Tongue (tissue), 2 donors: ENCODE measurements around the gene CNGA3. TPM values are rescaled to one million over a fixed set of nuclear protein-coding genes. Genes with fewer than 3 reads are reported as not detected.
A peak's percentile ranks its signal among the peaks of the same experiment; 100 is the strongest.

Experiments used
- DNase-seq: peaks from one replicate; pipeline ENCODE4 v3.0.0-alpha.2; 2015
- total RNA-seq: library from RNA; depleted of rRNA; stranded (reverse); fragments of >200 nt; gene quantifications from one replicate; pipeline ENCODE4 v1.2.3, GENCODE V29; 2014

The CNGA3 gene
- total RNA-seq, 1 donor from 2014 or later: 0.51 TPM

DNA sequence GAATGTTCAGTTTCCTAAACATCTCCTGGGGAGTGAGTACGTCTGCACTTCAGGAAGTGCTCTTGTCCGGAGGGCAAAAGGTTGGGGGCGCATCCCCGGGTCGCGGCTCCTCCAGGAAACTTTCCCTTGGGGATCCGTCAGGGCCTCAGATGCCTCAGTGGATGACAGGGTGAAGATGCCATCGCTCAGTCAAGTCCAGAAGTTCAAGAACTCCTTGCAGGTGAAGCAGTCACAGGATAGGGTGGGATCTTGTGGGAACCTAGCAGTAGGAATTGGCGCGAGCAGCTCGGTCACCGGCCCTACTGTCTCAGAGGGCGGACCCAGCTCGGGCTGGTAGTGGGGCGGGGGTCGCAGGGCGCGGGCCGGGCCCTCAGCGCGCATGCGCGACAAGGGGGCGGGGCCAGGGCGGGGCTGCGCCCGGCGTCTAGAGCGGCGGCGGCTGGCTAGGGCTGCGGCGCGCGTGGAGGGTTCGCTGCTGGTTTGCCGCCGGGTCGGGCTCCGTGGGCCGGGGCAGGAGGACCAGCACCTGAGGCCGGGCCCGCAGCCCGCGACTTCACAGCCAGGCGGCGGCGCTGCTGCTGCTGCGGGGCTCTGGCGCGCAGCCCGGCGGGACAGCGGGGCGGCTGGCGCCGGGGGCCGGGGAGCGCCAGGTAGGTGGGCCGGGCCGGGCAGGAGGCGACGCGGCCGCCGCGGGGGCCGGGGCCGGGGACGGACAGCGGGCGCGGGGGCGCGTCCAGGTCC lies 98.3 kb downstream of the CNGA3 start, which contains the start of gene INPP4A:
Gene INPP4A, plus strand, starts transcription at position 423 of the 741 bp plus-strand sequence. CDS start 75,191 bp downstream, outside the sequence.
- peak; percentile 93 for DNase-seq

DNA sequence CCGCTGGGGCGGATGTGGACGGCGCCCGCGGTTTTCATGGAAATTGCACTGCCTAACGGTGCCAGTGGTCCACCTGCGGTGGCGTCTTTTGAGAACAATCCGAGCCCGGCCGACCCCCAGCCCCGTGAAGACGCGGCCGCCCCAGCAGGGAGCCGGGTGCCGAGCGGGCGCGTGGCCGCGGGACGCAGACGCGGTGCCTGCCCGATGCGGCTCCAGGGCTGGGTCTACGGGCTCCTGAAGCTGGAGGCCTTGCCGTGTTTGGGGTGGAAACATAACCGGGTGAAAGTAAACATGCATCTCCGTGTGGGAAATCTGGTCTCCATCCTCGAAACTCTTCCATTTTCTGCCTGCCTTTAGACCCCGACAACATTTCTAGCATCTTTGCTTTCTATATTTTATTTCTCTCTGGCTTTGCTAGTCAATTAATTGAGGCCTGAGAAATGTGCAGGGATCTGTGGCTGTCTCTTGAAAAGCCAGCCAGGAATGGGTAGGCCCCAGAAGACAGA lies 99.0 kb downstream of the CNGA3 start:
- DNase-seq: peak; percentile 30

DNA sequence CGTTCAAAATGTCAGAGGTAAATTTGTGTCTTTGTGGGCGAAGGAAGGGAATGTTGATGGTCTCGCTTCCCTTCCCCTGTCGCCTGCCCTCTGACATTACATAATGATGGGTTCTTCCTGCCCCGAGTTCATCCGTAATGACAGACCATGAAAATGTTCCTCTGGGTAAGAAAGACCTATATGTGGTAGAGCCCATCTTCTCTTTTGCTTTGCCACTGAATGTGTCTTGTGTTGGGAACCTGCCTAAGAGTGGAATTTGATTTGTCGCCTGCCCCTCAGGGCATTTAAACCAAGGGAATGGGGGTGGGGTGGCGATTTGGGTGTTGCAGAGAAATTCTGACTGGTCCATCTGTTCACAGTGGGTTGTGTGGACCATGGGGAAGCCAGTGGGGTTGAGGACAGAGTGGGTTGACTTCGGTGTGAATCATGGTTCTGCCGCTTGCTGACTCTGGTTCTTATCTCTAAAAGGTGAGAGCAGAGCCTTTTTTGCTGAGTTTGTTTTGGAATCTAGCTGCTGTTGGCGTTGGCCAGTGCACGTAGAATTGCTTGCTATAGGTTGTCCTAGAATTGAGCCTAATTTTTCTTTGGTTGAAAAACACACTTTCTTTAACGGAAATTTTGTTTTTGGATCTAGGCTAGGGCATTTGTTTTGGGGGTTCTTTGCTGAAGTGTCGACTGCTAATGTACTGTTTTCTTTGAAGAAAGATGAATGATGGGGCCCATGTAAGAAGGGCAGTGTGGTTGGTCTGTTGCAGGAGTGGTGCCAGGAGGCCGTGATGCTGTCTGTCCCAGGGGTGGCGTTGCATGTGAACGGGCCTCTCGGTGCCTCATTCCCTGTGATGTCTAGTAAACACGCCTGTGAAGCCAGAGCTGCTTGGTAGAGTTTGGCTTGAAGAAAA lies 99.7 kb downstream of the CNGA3 start:
- DNase-seq: no peak

DNA sequence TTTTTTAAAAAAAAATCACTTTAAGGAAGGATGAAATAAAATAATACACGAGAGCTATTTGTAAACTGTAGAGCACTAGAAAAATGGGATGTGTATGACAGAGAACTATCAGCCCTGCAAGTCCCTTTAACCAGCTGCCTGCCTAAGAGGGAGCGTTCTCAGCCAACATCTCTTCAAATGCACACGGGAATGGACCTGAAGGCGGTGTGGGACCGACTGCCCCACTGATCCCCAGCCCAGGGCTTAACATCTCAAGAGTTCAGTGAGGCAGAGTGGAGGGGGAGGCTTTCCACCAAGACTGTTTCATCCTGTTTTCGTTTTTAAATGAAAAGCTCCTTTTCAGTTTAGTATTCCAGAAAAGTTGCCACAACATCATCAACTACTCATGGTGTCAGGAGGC lies 100.6 kb downstream of the CNGA3 start:
- DNase-seq: no peak

Other genes starting within 250 kb of the CNGA3 start
- 26.1 TPM for gene INPP4A, start 98.4 kb downstream of the CNGA3 start, total RNA-seq